ENCODE measurements around the gene RTL10.

GRCh38 chr22:19845054-19845722 lies 9.5 kb downstream of the RTL10 start:
- no peak for TF ChIP-seq CTCF (conservative IDR thresholded peaks at IDR 0.05; ENCODE audit: low read depth, low read length)
- TF ChIP-seq EZH2 (IDR thresholded peaks at IDR 0.05; ENCODE audit: borderline replicate concordance, low read depth, low read length, poor library complexity, severe bottlenecking): no peak
